Stimulated activated CD4-positive, alpha-beta T cell treated with anti-CD3 and anti-CD28 coated beads, Interleukin-15, amount 100 ng/mL, for 24 hours (primary cell): ENCODE measurements around the gene MAP3K7.
A peak's percentile ranks its signal among the peaks of the same experiment; 100 is the strongest.

Source experiments
- DNase-seq: peaks from one replicate; pipeline ENCODE4 v3.0.0-alpha.2; 2020

The MAP3K7 gene

GRCh38 chr6:90586836-90587638 lies at the start of gene MAP3K7:
Gene MAP3K7, minus strand, starts transcription at chr6:90587072. Its CDS starts 189 bp downstream, at chr6:90586883.
- DNase-seq: peak; percentile 95

- no peak for DNase-seq
These were observed 44.2 kb upstream of the MAP3K7 start for GRCh38 chr6:90631046-90631445.

GRCh38 chr6:90621581-90621980 lies 34.7 kb upstream of the MAP3K7 start:
- no peak for DNase-seq

GRCh38 chr6:90619221-90619620 lies 32.3 kb upstream of the MAP3K7 start:
- DNase-seq: no peak

- DNase-seq: no peak
These were observed 25.4 kb upstream of the MAP3K7 start for GRCh38 chr6:90612313-90612680.

GRCh38 chr6:90611543-90612312 lies 24.9 kb upstream of the MAP3K7 start:
- no peak for DNase-seq

GRCh38 chr6:90610751-90611542 lies 24.1 kb upstream of the MAP3K7 start:
- DNase-seq: peak; percentile 69

- peak; percentile 3 for DNase-seq
These were observed 23.5 kb upstream of the MAP3K7 start for GRCh38 chr6:90610301-90610750.

- DNase-seq: no peak
These were observed 19.0 kb upstream of the MAP3K7 start for GRCh38 chr6:90605749-90606340.

GRCh38 chr6:90604546-90604945 lies 17.7 kb upstream of the MAP3K7 start:
- DNase-seq: no peak

- no peak for DNase-seq
These were observed 12.3 kb upstream of the MAP3K7 start for GRCh38 chr6:90599151-90599550.

GRCh38 chr6:90598192-90598951 lies 11.5 kb upstream of the MAP3K7 start:
- no peak for DNase-seq

GRCh38 chr6:90596967-90597539 lies 10.2 kb upstream of the MAP3K7 start:
- DNase-seq: no peak

- no peak for DNase-seq
These were observed 9.0 kb upstream of the MAP3K7 start for GRCh38 chr6:90595854-90596253.

GRCh38 chr6:90586546-90586835 lies 381 bp downstream of the MAP3K7 start:
- peak; percentile 52 for DNase-seq

GRCh38 chr6:90584636-90585255 lies 2.1 kb downstream of the MAP3K7 start:
- no peak for DNase-seq

GRCh38 chr6:90583836-90584481 lies 2.9 kb downstream of the MAP3K7 start:
- DNase-seq: no peak

GRCh38 chr6:90583179-90583835 lies 3.6 kb downstream of the MAP3K7 start:
- DNase-seq: no peak

- DNase-seq: no peak
These were observed 5.7 kb downstream of the MAP3K7 start for GRCh38 chr6:90581146-90581545.

GRCh38 chr6:90578894-90579549 lies 7.8 kb downstream of the MAP3K7 start:
- no peak for DNase-seq
